GM19452 (cell line): ENCODE measurements around the gene LRRC37A2.
"Not testable (repeated sequence)": the region's sequence is repeated elsewhere in the genome, so short reads cannot be mapped to it uniquely, and the experiment has no call there.

ENCODE experiments used
- ATAC-seq: cut with Tn5 transposase; IDR thresholded peaks from one replicate; pipeline ENCODE4 v1.9.1; 2021; ENCODE audit not compliant: unreplicated experiment

Gene LRRC37A2

GRCh38 chr17:46512168-46512567 is at the start of gene LRRC37A2:
TSS of gene LRRC37A2 (plus strand) at chr17:46512468. CDS start at chr17:46512713, 245 bp downstream.
- ATAC-seq, result not testable (repeated sequence)

- ATAC-seq, result not testable (repeated sequence)
These were observed 44.6 kb upstream of the LRRC37A2 start for GRCh38 chr17:46467618-46468017.

DNA sequence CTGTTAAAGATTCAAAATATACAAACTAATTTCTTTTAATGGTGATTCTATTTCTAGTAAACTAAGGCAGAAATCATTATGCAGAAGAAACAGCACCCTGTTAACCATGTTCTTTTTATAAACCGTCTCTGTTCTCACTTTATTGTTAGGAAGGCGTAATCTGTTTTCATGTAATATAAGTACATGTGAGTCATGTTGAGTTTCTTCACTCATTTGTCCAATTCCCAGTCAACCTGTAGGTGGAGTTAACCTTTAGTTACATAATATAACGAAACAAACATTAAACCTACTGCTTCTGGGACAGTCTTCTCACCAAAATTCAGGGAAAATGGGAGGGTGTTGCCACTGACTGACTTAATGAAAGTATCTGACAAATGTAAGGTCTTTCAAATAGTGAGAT is 37.8 kb upstream of the LRRC37A2 start:
- ATAC-seq, result not testable (repeated sequence)

DNA sequence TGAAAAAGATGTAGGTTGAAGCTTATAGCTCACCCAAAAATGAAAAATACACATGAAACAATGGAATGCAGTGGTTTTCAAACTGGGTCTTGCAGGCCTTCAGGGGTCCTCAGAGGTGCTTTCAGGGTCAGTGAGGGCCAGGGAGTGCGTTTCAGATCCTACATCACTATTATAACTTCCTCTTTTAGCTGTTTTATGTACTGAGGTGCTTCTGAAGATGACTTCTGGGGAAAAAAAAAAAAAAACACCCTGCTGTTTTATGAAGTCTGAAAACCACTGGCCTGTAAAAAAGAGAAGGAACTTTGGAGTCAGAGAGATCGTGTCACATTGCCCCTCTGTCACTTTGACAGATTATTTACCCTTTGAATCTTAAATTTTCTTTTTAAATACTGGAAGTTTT is 36.7 kb upstream of the LRRC37A2 start:
- ATAC-seq, result not testable (repeated sequence)

GRCh38 chr17:46478823-46479222 is 33.4 kb upstream of the LRRC37A2 start:
- ATAC-seq, result not testable (repeated sequence)

- ATAC-seq, result not testable (repeated sequence)
These were observed 31.0 kb upstream of the LRRC37A2 start for GRCh38 chr17:46481310-46481709.

- not testable (repeated sequence) for ATAC-seq
These were observed 20.2 kb upstream of the LRRC37A2 start for GRCh38 chr17:46492021-46492420.

GRCh38 chr17:46499437-46500139 is 12.7 kb upstream of the LRRC37A2 start:
- not testable (repeated sequence) for ATAC-seq

- not testable (repeated sequence) for ATAC-seq
These were observed 6.4 kb upstream of the LRRC37A2 start for GRCh38 chr17:46505896-46506295.

GRCh38 chr17:46534716-46535115 is 22.4 kb downstream of the LRRC37A2 start:
- ATAC-seq, result not testable (repeated sequence)

DNA sequence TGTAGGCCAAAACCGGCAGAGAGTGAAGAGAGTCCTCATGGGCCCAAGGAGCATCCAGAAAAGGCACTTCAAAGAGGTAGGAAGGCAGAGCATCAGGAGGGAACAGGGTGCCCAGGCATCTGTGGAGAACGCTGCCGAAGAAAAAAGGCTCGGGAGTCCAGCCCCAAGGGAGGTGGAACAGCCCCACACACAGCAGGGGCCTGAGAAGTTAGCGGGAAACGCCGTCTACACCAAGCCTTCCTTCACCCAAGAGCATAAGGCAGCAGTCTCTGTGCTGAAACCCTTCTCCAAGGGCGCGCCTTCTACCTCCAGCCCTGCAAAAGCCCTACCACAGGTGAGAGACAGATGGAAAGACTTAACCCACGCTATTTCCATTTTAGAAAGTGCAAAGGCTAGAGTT is 36.3 kb downstream of the LRRC37A2 start:
- ATAC-seq, result not testable (repeated sequence)

GRCh38 chr17:46559155-46559554 is 46.9 kb downstream of the LRRC37A2 start:
- not testable (repeated sequence) for ATAC-seq

- ATAC-seq, result not testable (repeated sequence)
These were observed 47.8 kb downstream of the LRRC37A2 start for GRCh38 chr17:46560048-46560447.

DNA sequence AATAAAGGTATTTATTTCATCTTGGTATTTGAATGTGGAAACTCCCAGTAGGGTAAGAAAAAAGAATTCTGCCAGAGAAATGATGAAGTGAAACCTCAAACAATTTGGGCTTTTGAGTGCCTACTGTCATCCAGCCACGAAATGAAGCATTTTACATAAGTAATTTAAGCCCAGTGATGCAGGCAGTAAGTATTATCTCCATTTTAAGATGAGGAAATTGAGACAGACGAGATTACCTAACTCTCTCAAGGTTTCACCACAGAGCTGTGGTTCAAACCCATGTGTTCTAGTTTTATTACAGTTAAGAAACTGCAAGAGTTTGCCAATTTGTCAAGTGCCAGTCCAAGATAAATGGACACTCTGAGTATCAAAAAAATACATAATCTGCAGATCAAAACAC is 54.0 kb downstream of the LRRC37A2 start:
- not testable (repeated sequence) for ATAC-seq

DNA sequence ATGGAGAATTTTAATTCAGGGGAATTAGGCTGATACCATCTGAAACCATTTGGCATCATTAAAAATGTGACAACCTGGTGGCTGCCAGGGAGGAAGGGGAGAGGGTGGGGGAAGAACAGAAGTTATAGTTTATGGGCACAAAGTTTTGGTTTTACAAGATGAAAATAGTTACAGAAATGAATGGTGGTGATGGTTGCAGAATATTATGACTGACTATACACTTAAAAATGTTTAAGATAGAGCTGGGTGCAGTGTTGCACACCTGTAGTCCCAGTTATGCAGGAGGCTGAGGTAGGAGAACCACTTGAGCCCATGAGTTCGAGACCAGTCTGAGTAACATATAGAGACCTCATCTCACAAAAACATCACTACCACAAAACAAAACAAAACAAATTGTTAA is 54.7 kb downstream of the LRRC37A2 start:
- not testable (repeated sequence) for ATAC-seq

DNA sequence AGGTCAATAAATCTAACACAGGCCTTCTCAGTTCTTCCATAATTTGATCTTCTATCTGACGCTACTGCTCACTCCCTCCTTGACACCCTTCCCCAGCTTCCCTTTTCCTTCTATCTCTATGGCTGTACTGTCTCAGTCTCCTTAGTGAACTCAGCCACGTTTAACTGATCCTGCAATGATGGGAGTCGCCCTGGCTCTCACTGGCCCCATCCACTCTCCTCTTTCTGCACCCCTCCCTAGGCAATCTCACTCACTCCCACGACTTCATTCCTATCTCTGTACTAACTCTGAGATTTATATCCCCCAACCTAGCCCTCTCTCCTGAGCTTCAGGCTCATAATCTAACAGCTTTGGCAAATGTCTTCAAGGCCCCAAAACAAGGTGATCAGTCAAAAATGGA is 59.5 kb downstream of the LRRC37A2 start:
- not testable (repeated sequence) for ATAC-seq

GRCh38 chr17:46579083-46580075 is 67.1 kb downstream of the LRRC37A2 start, which contains the start of gene ARL17A:
TSS of gene ARL17A (minus strand) at chr17:46579691. CDS start at chr17:46576322, 3,369 bp downstream.
- peak; percentile 96 for ATAC-seq

- ATAC-seq, result not testable (repeated sequence)
These were observed 67.8 kb downstream of the LRRC37A2 start for GRCh38 chr17:46580082-46580481.

GRCh38 chr17:46585444-46585843 is 73.2 kb downstream of the LRRC37A2 start:
- ATAC-seq, result not testable (repeated sequence)

DNA sequence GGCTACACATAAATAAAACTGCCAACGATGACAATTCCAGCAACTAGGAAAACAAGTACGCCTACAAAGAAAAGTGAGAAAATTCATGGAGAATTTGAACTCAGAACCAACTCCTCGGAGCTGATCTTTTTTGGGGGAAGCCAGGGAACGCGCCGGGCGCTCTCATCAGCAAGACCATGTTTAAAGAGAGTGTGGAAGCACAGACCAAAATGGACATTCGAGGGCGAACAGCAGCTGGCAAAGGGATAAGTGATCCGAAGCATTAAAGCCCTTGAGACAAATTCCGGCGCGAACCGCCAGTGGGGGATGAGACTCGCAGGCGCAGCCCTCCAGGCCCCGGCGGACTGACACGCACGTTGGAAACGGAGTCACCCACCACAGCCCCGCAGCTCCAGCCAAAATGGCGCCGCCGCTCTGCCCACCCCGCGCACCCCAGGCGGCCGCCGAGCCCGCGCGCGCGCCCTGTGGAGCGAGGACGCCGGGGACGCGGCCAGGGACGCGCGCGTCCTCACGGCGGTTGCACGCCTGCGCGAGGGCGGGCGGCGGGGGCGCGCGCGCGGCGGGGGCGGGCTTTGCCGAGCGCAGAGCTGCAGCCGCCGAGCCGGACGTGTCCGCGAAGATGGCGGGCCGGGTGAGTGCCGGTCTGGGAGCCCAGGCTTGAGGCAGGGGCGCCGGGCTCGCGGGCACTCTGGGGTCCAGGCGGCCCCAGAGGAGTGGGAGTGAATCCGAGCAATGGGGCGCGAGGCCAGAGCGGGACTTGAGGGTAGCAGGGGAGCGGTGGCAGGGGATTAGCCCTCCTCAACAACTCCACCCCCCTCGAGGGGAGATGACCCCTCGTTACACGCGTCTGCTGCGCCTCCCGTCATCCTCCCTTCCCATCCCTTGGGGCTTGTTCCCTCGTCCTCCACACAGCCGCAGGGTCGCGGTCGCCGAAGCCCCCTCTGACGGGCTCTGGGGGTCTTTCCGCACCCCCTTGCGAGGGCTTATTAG is 78.2 kb downstream of the LRRC37A2 start, which contains the start of gene NSF:
Gene NSF, plus strand, starts transcription at position 513 of the 990 bp plus-strand sequence. Its CDS starts 107 bp downstream, at position 620.
- peak; percentile 87 for ATAC-seq
